HG03025 (cell line): ENCODE results near the gene SPON2.
"Not testable (repeated sequence)": the region's sequence is repeated elsewhere in the genome, so short reads cannot be mapped to it uniquely, and the experiment has no call there.

Source experiments
- ATAC-seq: cut with Tn5 transposase; IDR thresholded peaks from one replicate; pipeline ENCODE4 v1.9.1; 2021; ENCODE audit warnings: mild to moderate bottlenecking, moderate library complexity; ENCODE audit not compliant: unreplicated experiment, low FRiP score

SPON2 gene

GRCh38 chr4:1154126-1154522, 18.3 kb downstream of the SPON2 start:
- no peak for ATAC-seq

DNA sequence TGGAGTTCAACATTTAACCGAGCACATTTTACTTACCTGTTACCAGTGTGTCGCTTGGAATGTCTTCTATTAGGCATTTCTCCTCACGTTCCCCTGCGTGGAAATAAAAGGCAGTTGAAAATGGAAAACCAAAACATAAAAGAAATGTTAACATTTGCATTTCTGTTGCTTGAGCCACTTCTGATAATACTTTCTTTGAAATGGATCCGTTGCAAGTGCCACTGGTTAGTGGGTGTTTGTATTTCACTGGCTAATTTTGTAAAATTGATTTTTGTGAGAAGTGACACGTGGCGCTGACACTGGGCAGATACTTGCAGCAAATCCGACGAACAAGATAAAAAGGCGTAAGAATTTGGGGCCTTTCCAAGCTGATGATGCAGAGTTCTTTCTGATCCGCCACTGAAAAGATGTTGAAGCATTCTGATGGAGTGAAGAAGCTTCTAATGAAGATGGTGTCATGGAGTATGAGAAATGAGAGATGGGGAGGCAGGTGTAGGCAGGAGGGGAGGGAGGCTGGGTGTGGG, 18.8 kb downstream of the SPON2 start:
- ATAC-seq = no peak

DNA sequence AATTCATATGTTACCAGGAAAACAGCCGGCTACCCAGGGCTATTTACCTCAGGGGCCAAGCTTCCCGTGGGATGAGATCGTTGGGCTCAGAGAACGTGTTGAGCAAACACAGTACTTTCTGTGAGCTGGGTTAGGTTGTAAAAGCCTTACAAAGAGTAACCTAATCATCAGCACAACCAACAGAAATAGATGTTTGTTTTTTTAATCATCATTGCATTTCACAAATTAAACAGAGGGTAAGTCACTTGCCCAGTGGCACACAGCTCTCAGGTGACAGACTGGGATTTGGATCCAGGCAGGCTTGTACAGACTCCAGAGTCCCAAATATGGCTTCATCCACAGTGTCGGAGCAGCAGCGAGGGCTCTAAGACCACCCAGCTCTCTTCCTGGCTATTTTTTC, 20.1 kb downstream of the SPON2 start:
- no peak for ATAC-seq

DNA sequence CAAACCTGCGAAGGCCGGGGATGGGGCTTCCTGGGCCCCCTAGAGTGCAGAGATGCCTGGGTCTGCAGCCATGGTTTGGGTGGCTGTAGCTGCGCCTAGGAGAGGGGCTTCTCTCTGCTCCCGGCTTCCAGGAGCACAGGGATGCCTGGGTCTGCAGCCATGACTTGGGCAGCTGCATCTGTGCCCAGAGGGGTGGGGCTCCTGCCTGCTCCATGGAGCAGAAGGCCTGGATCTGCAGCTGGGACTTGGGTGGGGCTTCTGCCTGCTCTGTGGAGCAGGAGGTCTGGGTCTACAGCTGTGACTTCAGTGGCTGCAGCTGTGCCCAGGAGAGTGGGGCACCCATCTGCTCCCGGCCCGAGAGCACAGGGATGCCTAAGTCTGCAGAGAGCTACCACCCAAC, 20.8 kb downstream of the SPON2 start:
- no peak for ATAC-seq

GRCh38 chr4:1150875-1151274, 21.5 kb downstream of the SPON2 start:
- no peak for ATAC-seq

- no peak for ATAC-seq
These were observed 32.5 kb downstream of the SPON2 start for GRCh38 chr4:1139860-1140259.

DNA sequence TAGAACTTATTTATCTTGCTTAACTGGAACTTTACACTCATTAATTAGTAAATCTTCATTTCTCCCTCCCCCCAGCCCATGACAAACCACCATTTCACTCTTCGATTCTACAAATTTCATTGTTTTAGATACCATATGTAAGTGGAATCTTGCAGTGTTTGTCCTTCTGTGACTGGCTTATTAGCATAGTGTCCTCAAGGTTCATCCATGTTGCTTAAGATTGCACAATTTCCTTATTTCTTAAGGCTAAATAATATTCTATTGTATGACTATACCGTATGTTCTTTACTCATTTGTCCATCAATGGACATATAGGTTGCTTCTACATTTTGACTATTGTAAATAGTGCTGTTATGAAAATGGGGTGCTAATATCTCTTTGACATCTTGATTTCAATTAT, 34.5 kb downstream of the SPON2 start:
- no peak for ATAC-seq

DNA sequence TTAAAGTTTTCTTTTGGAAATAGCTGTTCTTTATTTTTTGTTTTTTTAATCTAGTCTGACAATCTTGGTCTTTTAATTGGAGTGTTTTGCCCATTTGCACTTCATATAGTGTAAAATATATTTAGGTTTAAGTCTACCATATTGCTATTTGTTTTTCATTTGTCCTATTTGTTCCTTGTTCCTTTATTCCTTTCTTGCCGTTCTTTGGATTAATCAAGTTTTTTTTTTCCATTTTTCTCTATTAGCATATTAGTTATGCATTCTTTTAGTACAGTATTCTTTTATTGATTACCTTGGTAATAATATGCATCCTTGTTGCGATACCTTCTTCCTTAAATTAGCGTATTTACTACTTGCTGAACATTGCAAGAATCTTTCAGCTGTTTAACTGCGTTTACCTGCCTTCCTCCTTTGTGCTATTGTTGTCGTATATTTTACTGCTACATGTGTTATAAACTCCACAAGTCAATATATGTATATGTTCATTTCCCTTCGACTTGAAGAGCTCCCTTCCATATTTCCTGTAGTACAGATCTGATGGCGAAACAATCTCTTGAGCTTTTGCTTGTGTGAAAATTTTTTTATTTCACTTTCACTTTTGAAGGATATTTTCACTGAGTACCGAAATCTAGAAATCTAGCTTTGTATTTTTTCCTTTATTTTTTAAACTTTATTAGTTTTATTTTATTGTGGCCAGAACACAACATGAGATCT, 35.2 kb downstream of the SPON2 start:
- ATAC-seq = no peak

- no peak for ATAC-seq
These were observed 36.3 kb downstream of the SPON2 start for GRCh38 chr4:1136048-1136447.

GRCh38 chr4:1133033-1133432, 39.4 kb downstream of the SPON2 start:
- no peak for ATAC-seq

DNA sequence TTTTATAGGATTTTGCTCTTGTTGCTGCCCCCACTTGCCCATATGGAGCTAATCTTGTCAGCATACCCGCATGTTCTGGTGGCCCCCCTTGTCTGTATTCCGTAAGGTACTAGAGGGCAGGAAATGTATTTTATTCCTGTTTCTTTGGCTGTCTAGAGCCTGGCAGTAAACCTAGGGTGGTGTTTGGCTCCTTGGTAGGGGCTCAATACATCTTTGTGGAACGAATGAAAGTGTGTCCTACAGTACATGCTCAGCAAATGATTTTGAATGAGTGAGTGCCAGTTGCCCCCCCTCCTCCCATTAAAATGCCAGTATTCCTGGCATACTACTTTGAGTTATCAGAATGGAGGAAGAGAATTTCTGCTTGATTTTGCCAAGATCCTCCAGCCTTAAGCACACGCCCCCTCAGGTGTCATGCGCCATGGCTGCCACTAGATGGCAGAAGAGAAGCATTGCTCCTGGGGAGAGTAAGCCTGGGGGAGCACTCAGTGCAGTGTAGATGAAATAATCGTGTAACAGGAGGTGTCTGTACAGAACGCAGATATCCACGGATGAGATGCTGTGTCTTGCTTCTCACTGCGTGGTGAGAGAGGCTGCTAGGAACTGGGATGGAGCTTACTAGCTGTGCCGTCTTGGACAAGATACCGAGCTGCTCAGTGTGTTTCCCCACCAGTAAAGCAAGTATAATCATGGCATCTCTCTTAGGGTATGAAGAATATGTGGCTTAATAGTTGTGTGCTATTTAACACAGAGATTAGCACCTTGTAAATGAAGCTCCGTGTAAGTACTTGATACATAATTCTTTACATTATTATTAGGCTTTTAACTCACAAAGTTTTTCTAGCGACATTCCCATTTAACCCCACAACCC, 41.8 kb downstream of the SPON2 start:
- ATAC-seq = no peak

DNA sequence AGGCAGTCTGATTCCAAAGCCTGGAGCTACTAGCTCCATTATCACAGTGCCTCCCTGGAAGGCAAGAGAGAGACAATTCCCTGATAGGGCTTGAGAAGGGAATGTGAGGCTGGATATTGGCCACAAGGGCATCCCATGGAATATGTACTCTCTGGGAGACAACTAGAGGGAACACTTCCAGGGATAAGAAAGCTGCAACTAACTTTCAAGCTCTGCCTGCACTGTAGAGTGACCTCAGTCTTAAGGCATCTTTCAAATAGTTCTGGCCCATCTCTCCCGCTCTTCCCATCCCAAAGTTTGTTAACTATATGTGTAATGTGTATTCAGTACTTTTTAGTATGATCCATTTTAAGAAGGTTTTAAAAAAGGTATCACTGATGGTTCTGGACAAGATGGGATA, 45.9 kb downstream of the SPON2 start:
- no peak for ATAC-seq

- ATAC-seq = not testable (repeated sequence)
These were observed 46.9 kb downstream of the SPON2 start for GRCh38 chr4:1125466-1125865.

DNA sequence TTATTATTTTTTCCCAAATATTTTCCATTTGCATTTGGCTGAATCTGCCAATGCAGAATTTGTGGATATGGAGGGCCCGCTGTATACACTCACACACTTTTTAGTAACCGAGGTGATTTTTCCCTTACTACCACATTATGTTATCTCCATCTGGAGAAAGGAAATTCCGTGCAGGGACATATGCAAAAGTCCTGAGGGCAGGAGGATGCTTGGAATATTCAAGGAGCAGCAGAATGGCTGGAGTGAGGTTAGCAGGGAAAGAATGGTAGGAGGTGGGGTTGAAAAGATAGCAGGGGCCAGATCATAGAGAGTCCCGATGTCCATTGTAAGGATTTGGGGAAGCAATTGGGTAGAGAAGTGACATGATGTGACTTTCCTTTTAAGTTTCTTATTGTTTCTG, 47.6 kb downstream of the SPON2 start:
- no peak for ATAC-seq

GRCh38 chr4:1122505-1122904, 49.9 kb downstream of the SPON2 start:
- no peak for ATAC-seq
